HL-60/S4 (cell line): ENCODE measurements around the gene CFAP69.

ENCODE experiments used
- in situ Hi-C: fragments of 300-500 bp; cut with MboI; formaldehyde crosslinking; loops from 2 replicates; pipeline ENCODE4 v1.14.3; 2022; ENCODE audit warnings: low sequenced_read_pairs

The CFAP69 gene

DNA sequence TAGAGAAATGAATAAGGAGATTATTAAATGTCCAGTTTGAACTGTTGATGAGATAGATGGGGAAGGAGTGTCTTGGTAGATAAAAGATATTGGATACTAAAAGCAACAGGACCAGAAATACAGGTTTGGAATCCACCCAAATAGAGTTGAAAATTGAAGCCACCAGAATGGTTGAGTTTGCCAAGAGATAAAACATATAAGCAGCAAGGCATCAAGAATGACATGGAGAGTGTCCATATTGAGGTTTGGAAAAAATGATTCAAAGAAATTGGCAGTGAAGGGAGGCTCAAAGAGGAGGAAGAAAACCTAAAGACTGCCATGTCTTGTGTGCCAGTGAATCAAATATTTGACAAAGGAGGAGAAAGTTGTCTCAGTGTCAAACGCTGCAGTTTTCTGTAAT lies 24.2 kb downstream of the CFAP69 start:
- in situ Hi-C loops: no loop called here

DNA sequence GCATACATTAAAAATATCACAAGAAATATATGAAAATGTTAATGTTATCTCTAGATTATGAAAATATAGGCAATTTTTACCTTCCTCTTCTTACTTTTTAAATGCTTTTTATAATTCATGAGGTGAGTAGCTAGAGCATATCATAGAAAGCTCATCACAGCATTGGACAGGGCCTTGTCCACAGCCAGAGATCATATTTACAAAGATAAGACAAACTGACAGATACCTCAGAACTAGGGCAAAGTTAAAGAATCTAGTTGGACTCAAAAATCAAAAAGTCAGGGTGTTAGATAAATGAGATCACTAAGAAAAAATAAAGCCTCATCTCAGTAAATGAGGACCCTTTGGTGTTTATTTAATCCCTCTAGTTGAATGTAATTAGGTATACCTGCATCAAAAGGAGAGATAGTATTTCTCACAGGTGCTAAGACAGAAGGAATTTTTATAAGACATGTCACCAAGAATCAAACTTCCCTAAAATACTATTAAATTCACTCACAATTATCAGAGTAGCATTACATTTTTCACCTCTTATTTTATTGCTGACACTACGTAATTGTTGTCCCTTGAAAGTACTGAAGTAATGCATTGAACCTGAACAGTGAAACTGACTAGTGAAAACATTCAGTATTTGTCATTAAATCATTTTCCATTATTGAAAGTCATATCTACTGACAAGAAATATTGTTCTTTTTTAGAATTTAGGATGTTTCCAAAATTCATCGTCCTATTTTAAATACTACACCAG lies 25.6 kb downstream of the CFAP69 start:
- in situ Hi-C loops: no loop called here

- in situ Hi-C loops: no loop called here
These were observed 26.8 kb downstream of the CFAP69 start for GRCh38 chr7:90271753-90272152.

DNA sequence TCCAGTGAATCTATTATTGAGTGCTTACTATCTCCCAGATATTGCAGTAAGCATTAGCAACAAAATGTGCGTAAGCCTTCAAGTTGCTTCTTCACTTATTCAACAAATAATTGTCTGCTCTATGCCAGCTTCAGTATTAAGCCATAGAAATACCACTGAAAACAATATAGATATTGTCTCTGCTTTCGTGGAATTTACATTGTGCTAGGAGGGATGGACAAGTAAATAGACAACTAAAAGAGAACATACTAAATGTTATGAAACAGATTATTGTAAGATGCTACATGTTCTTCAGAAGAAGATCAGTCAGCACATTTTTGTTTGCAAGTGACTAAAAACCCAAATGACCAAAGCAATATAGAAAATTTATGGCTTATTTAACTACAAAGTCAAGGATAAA lies 27.3 kb downstream of the CFAP69 start:
- in situ Hi-C loops: no loop called here

DNA sequence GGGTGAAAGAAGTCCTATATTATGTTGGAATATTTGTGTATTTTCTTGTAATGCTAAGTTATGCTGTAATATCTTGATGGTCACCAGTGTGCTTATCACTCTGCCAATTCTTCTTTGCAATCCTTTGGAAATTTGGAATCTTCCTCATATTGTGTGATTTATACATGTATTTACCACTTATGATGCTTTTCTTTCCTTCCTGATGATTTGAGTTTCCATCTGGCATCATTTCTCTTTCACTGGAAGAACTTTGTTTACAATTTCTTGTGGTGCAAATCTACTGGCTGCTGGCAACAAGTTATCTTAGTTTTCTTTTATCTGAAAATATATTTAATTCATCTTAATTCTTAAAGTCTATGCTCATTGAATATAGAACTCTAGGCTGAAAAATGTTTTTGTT lies 29.2 kb downstream of the CFAP69 start:
- in situ Hi-C loops: no loop called here

DNA sequence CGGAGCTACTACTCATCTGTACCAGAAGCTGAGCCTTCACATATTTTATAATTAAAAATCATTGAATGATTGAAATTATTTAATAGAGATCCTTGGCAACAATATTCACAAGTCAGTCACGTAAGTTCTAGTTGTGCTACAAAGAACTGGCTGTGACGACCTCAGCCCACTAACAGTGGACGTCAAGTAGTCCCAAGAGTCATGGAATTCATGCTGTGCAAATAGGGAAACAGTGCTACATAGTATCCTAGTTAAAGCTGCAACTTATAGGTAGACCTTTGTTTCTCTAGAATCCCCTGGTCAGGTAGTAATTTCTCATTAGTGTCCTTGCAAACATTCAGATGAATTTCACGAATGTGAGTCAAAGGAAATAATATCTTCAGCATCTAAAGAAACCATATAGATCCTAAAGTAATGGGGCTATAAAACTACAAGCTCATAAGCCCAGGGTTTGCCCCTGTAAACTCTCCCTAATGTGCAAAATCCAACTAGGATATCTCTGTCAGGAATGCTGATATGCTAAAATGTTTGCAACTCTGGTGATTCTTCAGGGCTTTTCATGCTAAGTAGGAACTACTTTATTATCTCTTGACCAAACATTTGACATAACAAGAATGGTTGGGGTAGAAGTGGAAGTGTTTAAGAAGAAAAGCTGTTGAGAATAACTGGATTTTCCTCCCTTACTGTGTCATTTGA lies 31.2 kb downstream of the CFAP69 start:
- in situ Hi-C loops: no loop called here

DNA sequence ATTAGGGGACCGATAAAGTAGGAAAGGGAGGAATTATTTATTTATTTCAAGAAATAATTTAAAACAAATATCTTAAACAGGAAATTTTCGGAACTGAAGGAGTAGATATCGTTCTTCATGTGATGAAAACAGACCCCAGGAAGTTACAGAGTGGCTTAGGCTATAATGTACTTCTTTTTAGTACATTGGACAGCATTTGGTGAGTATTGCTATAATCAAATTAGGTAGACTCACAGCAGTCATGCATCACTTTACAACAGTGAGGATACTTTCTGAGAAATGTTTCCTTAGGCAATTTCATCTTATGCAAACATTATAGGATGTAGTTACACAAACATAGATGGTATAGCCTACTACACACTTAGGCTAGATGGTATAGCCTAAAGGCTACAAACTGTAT lies 43.2 kb downstream of the CFAP69 start:
- in situ Hi-C loops: no loop called here

DNA sequence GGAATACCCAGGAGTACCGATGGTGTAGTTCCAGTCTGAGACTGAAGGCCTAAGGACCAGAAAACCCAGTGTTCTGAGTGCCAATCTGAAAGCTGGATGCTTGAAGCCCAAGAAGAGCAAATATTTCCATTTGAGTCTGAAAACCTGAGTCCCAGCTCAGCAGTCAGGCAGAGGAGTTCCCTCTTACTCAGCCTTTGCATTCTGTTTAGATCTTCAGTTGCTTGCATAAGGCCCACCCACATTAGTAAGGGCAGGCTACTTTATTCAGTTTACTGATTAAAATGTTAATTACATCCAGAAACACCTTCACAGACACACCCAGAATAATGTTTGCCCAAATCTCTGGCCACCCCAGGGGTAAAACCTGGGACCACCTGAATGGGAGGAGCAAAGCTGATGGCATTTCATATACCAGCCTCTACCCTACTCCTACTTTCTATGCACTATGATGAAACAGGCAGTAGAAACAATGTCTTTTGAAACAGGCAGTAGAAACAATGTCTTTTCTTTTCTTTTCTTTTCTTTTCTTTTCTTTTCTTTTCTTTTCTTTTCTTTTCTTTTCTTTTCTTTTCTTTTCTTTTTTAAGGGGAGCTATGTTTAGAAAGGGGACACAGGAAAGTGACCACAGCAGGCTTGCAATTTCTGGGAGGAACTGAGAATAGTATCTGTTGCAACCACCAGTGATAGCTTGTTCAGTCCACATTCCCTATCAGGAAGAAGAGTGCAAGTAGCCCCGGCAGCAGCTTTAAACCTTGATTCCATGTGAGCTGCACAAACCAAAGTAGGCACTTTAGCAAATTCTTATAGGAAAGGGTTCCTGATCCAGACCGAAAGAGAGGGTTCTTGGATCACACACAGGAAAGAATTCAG lies 45.5 kb downstream of the CFAP69 start:
- in situ Hi-C loops: no loop called here

DNA sequence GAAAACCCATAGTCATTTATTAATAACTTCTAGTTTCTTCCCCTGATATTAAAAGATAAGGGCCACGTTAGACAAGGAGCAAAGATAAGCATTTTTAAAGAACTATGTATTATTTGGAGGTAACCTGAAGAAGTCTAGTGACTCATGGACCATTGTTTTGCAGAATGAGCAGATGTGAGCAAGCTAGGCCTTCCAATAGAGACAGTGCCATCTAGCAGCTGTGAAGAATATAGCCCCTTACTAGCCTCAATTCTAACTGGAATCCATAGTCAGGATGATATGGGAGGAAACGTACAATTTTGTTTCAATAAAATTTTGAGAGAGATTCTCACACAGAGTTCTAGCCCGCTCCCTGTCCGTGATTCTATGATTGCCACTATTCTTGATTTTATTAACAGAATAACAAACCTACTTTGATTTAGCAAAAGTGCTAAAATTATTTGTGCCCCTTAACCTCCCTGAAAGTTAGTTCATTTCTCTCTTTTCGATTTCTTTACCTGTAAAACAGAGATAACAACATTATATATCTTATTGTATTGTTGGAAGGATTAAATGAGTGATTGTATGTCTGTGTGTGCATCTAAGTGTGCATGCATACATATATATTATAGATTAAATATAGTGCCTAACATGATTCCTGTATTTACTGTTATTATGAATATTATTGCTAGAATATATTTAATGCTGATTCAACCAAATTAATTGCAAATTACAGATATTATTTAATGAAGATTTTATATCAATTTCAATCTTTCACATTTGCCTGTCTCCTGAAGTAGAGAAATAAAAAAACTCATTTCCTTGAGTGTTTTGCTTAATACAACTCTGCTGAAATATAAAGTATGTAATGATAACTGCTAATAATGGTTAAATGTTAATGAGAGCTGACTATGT lies 53.4 kb downstream of the CFAP69 start:
- in situ Hi-C loops: no loop called here

DNA sequence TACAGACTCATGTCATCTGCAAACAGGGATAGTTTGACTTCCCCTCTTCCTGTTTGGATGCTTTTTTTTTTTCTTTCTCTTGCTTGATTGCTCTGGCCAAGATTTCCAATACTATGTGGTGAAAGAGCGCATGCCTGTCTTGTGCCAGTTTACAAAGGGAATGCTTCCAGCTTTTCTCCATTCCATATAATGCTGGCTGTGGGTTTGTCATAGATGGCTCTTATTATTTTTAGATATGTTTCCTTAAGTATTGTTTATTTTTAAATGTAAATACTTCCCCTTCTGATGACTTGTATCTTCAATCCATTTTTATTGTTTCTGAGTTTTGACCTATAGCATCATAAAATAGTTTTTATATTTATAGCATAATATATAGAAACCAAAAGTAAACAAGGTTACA lies 58.3 kb downstream of the CFAP69 start:
- in situ Hi-C loops: no loop called here

DNA sequence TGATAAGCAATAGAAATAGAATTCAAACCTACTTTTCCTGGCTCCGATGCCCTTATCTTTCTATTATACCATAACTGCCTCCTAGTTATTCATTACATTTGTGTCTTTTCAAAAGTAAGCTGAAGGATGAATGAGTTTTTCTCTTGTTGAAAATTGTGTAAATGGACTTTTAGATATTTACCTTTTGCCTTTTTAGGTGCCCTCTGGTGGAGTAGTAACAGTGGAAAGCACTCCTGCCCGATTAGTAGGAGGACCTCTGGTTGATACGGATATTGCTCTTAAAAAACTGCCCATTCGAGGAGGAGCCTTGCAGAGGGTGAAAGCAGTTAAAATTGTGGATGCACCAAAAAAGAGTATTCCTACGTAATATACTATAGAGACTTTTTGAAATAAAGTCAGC lies 64.9 kb downstream of the CFAP69 start:
- in situ Hi-C loops: no loop called here

- in situ Hi-C loops: no loop called here
These were observed 66.2 kb downstream of the CFAP69 start for GRCh38 chr7:90311175-90311574.

- in situ Hi-C loops: no loop called here
These were observed 67.8 kb downstream of the CFAP69 start for GRCh38 chr7:90312745-90313144.

- in situ Hi-C loops: no loop called here
These were observed 68.9 kb downstream of the CFAP69 start for GRCh38 chr7:90313907-90314306.

DNA sequence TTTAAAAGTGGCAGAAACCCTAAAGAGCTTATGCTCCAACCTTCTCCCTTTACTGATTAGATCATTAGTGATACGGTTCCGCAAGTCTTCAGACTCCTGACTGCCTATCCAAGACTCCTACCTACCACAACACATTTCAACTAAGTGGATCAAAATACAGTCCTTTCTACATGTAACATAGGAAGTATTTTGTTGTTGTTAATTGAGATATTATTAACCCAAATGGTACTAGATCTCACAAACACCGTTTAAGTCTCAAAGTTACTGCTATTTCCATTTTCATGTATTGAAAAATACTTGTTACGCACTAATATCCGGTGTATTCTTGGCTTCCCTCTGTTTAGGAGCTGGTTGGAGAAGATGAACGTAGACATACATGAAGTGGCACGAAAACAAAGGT lies 75.0 kb downstream of the CFAP69 start:
- in situ Hi-C loops: no loop called here

- in situ Hi-C loops: no loop called here
These were observed 75.4 kb downstream of the CFAP69 start for GRCh38 chr7:90320418-90320800.

DNA sequence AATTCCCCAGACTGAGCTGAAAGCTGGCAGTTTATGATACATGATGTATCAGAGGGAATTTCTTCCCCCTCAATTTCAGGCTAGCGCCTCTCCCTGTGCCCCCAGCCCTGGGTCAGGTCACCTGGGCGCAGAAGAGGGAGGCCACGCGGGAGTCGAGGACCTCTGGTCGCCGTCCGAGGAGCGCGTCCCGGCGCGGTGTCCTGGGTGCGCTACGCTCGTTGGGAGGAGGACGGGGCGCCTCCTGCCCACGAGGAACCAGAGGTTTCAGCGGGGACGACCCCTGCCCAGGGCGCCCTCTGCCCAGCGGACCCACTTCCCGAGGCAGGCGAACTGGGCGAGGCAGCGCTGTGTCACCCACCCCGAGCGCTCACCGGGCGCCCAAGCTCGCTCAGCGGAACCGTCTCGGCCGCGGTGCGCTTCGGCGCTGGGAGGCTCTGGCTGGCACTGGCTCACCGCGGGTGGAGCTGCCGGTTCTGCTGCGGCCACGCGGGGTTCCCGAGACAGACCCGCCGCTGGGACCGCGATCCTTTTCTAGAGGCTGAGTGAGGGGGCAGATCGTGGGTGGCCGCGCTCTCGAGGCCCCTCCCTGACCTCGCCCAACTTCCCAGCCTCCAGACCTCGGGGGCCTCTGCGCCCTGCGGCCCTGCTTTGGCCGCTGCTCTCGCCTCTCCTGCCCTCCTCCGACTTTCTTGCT lies 76.0 kb downstream of the CFAP69 start, which contains the start of gene FAM237B:
TSS of gene FAM237B (minus strand) at position 504 of the 694 bp plus-strand sequence. CDS start 1,556 bp downstream, outside the sequence.
- in situ Hi-C loops: no loop called here

GRCh38 chr7:90322837-90323236 lies 77.9 kb downstream of the CFAP69 start:
- in situ Hi-C loops: no loop called here

- in situ Hi-C loops: no loop called here
These were observed 81.5 kb downstream of the CFAP69 start for GRCh38 chr7:90326500-90326899.
